ENCODE measurements around the gene TMEM164. TPM values are rescaled to one million over a fixed set of nuclear protein-coding genes. Genes with fewer than 3 reads are reported as not detected.

Gene TMEM164
- total RNA-seq, 2 donors from 2014 or later = 18.0 to 20.2 TPM

DNA sequence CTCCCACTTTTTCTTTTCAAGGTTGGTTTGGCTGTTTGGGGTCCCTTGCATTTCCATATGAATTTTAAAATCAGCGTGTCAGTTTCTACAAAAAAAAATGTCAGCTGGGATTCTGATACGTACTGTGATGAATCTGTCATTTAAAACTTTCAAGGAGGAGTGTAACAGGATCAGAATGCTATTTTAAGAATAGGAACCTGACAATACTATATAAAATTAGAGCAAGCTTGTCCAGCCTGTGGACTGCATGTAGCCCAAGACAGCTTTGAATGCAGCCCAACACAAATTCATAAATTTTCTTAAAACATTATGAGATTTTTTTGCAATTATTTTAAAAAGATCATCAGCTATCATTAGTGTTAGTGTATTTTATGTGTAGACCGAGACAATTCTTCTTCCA lies 56.5 kb downstream of the TMEM164 start:
- H3K27me3 ChIP-seq (replicated peaks; ENCODE audit: insufficient read depth) = no peaks in the 10 kb centered on the region
- TF ChIP-seq, protein P1, sequence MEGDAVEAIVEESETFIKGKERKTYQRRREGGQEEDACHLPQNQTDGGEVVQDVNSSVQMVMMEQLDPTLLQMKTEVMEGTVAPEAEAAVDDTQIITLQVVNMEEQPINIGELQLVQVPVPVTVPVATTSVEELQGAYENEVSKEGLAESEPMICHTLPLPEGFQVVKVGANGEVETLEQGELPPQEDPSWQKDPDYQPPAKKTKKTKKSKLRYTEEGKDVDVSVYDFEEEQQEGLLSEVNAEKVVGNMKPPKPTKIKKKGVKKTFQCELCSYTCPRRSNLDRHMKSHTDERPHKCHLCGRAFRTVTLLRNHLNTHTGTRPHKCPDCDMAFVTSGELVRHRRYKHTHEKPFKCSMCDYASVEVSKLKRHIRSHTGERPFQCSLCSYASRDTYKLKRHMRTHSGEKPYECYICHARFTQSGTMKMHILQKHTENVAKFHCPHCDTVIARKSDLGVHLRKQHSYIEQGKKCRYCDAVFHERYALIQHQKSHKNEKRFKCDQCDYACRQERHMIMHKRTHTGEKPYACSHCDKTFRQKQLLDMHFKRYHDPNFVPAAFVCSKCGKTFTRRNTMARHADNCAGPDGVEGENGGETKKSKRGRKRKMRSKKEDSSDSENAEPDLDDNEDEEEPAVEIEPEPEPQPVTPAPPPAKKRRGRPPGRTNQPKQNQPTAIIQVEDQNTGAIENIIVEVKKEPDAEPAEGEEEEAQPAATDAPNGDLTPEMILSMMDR (IDR thresholded peaks at IDR 0.05) = no peak

DNA sequence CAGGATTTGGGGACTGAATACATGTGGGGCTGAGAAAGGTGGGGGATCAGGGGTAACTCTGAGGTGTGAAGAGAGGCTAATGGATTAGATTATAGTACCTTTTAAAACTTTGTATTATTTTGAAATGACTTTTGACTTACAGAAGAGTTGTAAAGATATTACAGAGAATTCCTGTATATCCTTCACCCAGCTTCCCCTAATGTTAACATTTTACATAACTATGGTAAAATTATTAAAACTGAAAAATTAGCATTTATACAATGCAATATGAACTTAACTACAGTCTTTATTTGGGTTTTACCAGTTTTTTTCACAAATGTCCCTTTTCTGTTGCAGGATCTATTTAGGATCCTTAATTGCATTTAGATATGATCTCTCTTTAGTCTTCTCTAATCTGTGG lies 57.4 kb downstream of the TMEM164 start:
- H3K27ac ChIP-seq = no peak overlapping the region
- TF ChIP-seq, protein P1 (IDR thresholded peaks at IDR 0.05) = no peak
- no peak for ATAC-seq (ENCODE audit: insufficient number of reproducible peaks, low FRiP score, low read depth)
- H3K36me3 ChIP-seq = no peaks in the 10 kb centered on the region
- DNase-seq (ENCODE audit: low spot score) = no peak
- H3K27me3 ChIP-seq (replicated peaks; ENCODE audit: insufficient read depth) = no peaks in the 10 kb centered on the region
- H3K4me3 ChIP-seq = no peak overlapping the region
- no peaks in the 10 kb centered on the region for H3K4me1 ChIP-seq (ENCODE audit: control insufficient read depth in 1 of 2, low read depth in 2 of 2)
- H3K9me3 ChIP-seq = no peaks in the 10 kb centered on the region

More for the DNA sequence above, 56.5 kb downstream of the TMEM164 start:
- H3K27ac ChIP-seq = no peak overlapping the region
- H3K4me1 ChIP-seq (ENCODE audit: control insufficient read depth in 1 of 2, low read depth in 2 of 2) = no peaks in the 10 kb centered on the region
- DNase-seq (ENCODE audit: low spot score) (no peak), ATAC-seq (ENCODE audit: insufficient number of reproducible peaks, low FRiP score, low read depth) (no peak)
- no peaks in the 10 kb centered on the region for H3K9me3 ChIP-seq
- H3K4me3 ChIP-seq = no peak overlapping the region
- no peaks in the 10 kb centered on the region for H3K36me3 ChIP-seq

DNA sequence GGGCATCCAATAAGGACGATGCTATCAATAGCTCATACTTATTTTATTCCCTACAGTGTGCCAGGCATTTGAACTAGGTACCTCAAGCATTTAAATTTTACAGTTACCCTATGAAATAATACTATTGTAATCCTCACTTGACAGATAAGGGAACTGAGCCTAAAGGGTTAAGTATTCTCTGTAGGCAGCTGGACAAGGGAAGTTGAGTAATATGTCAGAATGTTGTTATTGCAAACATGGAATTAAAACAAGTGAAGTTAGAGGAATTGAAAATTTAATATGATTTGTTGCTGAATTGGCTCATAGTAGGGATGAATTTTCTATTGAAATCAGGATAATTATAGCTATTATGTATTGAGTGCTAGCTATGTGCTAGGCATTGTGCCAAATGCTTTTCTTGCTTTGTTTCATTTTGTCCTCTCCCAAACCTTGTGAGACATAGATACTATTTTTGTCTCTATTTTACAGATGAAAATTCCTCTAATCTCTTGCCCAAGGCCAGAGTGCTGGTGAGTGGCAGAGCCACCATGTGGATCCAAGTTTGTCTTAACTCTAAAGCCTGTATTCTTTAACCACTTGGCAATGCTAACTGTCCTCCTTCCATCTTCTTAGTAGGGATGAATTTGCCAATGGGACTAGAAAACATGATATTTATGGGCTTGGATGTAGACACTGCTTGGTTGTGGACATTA lies 58.1 kb downstream of the TMEM164 start:
- ATAC-seq (ENCODE audit: insufficient number of reproducible peaks, low FRiP score, low read depth) (no peak), DNase-seq (ENCODE audit: low spot score) (no peak)
- no peaks in the 10 kb centered on the region for H3K27me3 ChIP-seq (replicated peaks; ENCODE audit: insufficient read depth)
- TF ChIP-seq, protein P1 (IDR thresholded peaks at IDR 0.05) = no peak
- no peaks in the 10 kb centered on the region for H3K36me3 ChIP-seq
- no peaks in the 10 kb centered on the region for H3K4me1 ChIP-seq (ENCODE audit: control insufficient read depth in 1 of 2, low read depth in 2 of 2)
- H3K27ac ChIP-seq = no peak overlapping the region
- H3K9me3 ChIP-seq = no peaks in the 10 kb centered on the region
- H3K4me3 ChIP-seq = no peak overlapping the region

DNA sequence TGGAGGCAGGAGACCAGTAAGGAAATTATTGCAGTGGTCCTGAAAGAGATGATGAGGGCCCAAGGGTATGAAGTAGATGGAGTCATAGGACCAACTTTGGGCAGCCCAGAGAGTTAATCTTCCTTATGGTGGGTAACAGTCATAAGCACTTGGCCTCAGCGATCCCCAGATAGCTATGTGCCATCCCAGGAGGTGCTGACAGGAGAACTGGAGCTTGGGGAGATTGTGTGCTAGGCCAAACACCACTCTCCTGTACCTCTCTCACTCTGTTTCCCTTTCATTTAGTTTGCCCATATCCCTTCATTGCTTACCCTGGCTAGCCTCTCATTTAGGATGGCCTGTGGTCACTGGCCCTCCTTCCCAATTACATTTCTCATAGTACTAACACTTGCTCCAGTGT lies 60.0 kb downstream of the TMEM164 start:
- H3K27me3 ChIP-seq (replicated peaks; ENCODE audit: insufficient read depth) = no peaks in the 10 kb centered on the region
- H3K4me1 ChIP-seq (ENCODE audit: control insufficient read depth in 1 of 2, low read depth in 2 of 2) = no peaks in the 10 kb centered on the region
- ATAC-seq (ENCODE audit: insufficient number of reproducible peaks, low FRiP score, low read depth) (no peak), DNase-seq (ENCODE audit: low spot score) (no peak)
- H3K36me3 ChIP-seq = no peaks in the 10 kb centered on the region
- TF ChIP-seq, protein P1 (IDR thresholded peaks at IDR 0.05) = no peak
- H3K4me3 ChIP-seq = no peak overlapping the region
- no peaks in the 10 kb centered on the region for H3K9me3 ChIP-seq
- no peak overlapping the region for H3K27ac ChIP-seq

DNA sequence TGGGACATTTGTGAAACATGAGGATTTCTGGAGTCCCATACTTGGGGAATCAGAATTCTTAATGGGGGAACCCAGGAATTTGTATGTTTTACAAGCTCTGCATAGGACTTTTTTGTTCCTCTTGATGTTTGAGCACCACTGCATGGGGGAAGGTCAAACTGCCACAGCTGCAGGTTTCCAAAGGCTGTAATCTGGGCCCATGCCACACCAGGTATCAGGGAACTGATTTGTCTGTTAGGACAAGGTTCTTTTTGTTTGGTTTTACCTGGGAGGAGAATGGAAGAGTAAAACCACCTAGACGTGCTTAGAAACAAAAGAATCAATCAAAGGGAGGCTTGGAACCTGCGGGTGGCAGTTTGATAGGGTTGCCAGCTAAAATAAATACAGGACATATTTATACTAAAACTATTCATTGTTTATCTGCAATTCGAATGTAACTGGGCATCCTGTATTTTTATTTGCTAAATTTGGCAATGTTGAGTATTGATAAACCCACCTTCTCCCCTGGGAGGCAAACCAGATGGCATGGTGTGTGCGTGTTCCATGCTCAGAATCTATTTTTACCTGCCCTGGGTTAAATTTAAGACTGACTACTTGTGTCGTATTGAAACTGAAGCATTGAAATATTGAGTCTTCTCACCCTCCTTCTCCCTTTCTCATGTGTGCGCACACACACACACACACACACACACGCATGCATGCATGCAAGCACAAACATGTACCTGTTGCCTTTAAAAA lies 63.7 kb downstream of the TMEM164 start:
- TF ChIP-seq, protein P1 (IDR thresholded peaks at IDR 0.05) = no peak
- Histone ChIP-seq H3K27me3 (replicated peaks; ENCODE audit: insufficient read depth) (no peaks in the 10 kb centered on the region), H3K36me3 (no peaks in the 10 kb centered on the region), H3K27ac (no peak overlapping the region), H3K4me1 (ENCODE audit: control insufficient read depth in 1 of 2, low read depth in 2 of 2) (no peaks in the 10 kb centered on the region), H3K4me3 (no peak overlapping the region), H3K9me3 (no peaks in the 10 kb centered on the region)
- ATAC-seq (ENCODE audit: insufficient number of reproducible peaks, low FRiP score, low read depth) = no peak
- DNase-seq (ENCODE audit: low spot score) = no peak

All from thoracic aorta (tissue), 2 donors.